Fibroblast of the aortic adventitia (primary cell): ENCODE measurements around the gene PRKG1. TPM values are rescaled to one million over a fixed set of nuclear protein-coding genes. Genes with fewer than 3 reads are reported as not detected.

ENCODE experiments used
- DNase-seq: peaks from one replicate; pipeline ENCODE4 v3.0.0-alpha.2; 2010; ENCODE audit warnings: low read depth
- H3K4me3 ChIP-seq: 2 replicates; pipeline ENCODE4 v1.5.1; 2011; ENCODE audit warnings: low read depth, mild to moderate bottlenecking, control low read depth, low read length, moderate library complexity
- total RNA-seq: library from RNA; depleted of rRNA; stranded (reverse); fragments of >200 nt; gene quantifications from 2 replicates; pipeline ENCODE4 v1.2.3, GENCODE V29; 2012; ENCODE audit warnings: low replicate concordance
- TF ChIP-seq, protein P1 (sequence below): IDR thresholded peaks from 2 replicates; pipeline ENCODE4 v1.5.1; 2011; ENCODE audit warnings: mild to moderate bottlenecking, low read length, control low read depth, inconsistent platforms; ENCODE audit not compliant: insufficient read depth

The PRKG1 gene
- total RNA-seq, 1 donor, result 45.6 TPM

DNA sequence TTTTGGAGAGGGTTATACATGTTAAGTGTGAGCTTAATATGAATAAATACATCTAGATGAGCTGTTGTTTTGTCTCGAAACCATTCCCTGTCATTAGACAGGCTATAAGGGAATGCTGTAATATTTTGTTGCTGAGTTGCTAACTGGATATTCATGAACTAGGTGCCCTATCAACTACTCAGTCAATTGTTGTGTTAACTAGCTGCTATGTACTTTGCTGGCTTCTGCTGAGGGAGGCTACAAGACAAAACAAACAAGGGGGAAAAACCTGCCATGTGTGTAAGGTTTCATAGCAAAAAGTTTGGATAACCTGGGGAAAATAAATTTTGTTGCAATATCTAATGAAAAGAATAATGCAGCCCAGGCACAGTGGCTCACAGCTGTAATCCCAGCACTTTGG is 514.7 kb downstream of the PRKG1 start:
- DNase-seq, result no peak
- TF ChIP-seq, protein P1, sequence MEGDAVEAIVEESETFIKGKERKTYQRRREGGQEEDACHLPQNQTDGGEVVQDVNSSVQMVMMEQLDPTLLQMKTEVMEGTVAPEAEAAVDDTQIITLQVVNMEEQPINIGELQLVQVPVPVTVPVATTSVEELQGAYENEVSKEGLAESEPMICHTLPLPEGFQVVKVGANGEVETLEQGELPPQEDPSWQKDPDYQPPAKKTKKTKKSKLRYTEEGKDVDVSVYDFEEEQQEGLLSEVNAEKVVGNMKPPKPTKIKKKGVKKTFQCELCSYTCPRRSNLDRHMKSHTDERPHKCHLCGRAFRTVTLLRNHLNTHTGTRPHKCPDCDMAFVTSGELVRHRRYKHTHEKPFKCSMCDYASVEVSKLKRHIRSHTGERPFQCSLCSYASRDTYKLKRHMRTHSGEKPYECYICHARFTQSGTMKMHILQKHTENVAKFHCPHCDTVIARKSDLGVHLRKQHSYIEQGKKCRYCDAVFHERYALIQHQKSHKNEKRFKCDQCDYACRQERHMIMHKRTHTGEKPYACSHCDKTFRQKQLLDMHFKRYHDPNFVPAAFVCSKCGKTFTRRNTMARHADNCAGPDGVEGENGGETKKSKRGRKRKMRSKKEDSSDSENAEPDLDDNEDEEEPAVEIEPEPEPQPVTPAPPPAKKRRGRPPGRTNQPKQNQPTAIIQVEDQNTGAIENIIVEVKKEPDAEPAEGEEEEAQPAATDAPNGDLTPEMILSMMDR, result no peak
- no peak overlapping the region for H3K4me3 ChIP-seq

DNA sequence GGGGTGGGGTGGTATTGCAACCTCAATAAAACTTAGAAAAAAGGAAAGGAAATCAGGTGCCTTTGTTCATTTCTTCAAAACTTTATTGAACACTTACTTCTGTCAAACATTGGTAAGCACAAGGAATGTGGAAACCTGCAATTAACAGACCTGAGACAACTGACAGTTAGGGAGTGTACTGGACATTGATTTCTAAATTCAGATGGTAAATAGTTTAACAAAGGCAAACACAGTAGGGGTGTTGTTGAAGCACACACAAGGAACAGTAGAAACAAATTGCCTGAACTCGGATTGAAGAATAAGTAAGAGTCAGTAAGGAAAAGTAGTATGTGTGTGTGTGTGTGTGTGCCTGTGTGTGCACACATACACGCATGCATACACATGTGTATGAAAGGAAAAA is 516.5 kb downstream of the PRKG1 start:
- H3K4me3 ChIP-seq, result no peak overlapping the region
- no peak for DNase-seq
- TF ChIP-seq, protein P1, result no peak

DNA sequence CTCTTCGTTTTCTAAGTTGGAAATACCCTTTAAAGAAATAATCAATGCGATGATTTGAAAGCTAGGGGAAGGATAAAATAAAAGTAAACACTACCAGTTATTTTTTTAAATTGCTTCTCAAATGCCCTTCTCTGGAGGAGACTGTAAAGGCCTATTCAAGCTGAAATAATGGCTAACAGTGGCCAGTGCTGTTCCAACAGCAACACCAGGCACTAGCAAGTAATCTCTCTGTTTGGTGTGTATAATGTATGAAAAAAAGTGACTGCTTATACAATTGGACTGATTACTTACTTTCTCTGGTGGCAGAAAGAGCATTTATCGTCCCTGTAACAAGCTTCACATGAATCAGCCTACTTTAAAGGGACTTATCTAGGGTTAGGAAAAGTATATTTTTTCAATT is 522.4 kb downstream of the PRKG1 start:
- TF ChIP-seq, protein P1, result no peak
- H3K4me3 ChIP-seq, result no peak overlapping the region
- DNase-seq, result no peak

DNA sequence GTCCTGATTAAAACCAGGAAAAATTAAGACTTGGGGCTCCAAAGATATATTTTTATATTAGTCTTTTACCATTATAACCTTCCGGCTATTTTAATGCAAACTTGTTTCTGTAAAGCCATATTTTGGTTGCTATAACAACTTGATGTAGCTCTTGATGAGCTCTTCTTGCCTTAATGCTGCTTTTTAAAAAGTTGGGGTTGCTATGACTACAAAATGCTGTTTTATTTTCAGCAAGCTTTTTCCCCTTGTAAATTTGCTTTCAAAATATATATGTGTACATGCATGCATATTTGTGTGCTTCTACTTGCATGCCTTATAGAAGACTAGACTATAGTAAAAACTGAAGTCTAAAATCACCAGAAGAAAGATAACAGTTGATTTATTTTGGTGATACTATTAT is 525.4 kb downstream of the PRKG1 start:
- no peak overlapping the region for H3K4me3 ChIP-seq
- TF ChIP-seq, protein P1, result no peak
- DNase-seq, result no peak

DNA sequence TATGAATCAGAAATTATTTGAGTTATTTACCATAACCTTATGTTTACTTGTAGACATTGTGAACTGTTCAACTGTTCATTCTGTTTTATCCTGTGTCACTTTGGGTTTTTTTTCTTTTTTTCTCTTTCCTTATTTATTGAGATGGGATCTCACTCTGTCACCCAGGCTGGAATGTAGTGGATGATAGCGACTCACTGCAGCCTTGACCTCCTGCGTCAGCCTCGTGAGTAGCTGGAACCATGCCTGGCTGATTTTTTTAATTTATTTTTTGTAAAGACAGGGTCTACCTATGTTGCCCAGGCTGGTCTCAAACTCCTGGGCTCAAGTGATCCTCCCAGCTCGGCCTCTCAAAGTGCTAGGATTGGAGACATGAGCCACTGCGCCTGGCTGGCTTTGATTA is 528.0 kb downstream of the PRKG1 start:
- no peak overlapping the region for H3K4me3 ChIP-seq
- TF ChIP-seq, protein P1, result no peak
- DNase-seq, result peak; percentile 8

DNA sequence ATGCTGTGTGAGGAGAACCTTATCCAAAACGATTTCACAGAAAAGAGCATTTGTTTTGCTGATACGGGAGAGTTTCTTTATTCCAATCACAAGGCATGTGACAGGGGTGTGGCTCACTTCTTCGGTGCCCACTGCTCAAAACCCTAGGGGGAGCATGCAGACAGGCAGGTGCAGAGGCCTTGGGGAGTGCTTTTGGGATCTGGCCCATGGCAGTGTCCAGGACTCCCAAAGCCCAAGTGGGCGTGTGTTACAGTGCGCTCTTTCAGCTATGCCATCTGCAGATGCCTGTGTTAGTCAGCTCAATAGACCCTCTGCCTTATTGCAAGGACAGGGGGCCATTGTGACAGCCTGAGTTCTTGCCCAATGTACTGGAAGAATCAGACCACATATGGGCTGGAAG is 530.3 kb downstream of the PRKG1 start:
- no peak overlapping the region for H3K4me3 ChIP-seq
- TF ChIP-seq, protein P1, result no peak
- DNase-seq, result no peak

DNA sequence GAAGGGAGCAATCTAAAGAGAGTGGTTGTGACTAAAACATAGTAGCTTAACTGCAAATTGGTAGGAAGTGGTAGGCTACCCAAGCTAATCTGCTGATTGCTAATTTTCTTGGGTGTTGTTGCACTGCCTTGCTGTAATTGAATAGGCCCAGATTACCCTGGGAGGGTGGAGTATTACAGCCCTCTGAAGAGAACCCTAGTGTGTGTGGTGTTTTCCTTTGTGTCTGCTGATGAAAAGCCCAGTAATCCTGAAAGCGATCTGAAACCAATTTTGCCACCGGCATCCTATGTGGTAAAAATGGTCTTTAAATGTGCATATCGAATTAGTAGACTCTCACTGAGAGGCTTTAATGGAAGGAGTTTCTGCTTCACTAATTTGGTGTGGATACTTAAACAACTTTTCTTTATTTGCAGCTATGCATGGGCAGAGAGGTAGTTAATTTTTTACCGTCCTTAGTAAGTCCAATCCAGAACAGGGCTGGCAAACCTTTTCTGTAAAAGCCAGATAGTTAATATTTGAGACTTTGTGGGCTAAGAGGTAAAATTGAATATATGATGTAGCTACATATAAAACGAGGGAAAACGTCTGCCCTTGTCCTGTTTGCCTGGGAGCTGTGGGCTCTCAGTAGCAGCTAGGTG is 532.7 kb downstream of the PRKG1 start:
- TF ChIP-seq, protein P1, result no peak
- DNase-seq, result no peak
- no peak overlapping the region for H3K4me3 ChIP-seq
